Measurements from ENCODE around the gene PRPF38A.

PRPF38A gene

GRCh38 chr1:52435211-52435610 is 30.8 kb downstream of the PRPF38A start:
- TF ChIP-seq CTCF (IDR thresholded peaks at IDR 0.05; ENCODE audit: low read depth, low read length), result no peak
- no peak for DNase-seq (ENCODE audit: extremely low read depth, low read depth)

GRCh38 chr1:52435650-52436049 is 31.2 kb downstream of the PRPF38A start:
- no peak for TF ChIP-seq CTCF (IDR thresholded peaks at IDR 0.05; ENCODE audit: low read depth, low read length)

GRCh38 chr1:52436817-52437216 is 32.4 kb downstream of the PRPF38A start:
- no peak for DNase-seq (ENCODE audit: extremely low read depth, low read depth)
- no peak for TF ChIP-seq CTCF (IDR thresholded peaks at IDR 0.05; ENCODE audit: low read depth, low read length)

More at GRCh38 chr1:52435650-52436049, 31.2 kb downstream of the PRPF38A start:
- no peak for DNase-seq (ENCODE audit: extremely low read depth, low read depth)

- DNase-seq (ENCODE audit: extremely low read depth, low read depth), result no peak
Observed at GRCh38 chr1:52439976-52440375, 35.6 kb downstream of the PRPF38A start.

GRCh38 chr1:52444463-52444862 is 40.1 kb downstream of the PRPF38A start:
- DNase-seq (ENCODE audit: extremely low read depth, low read depth), result no peak
- TF ChIP-seq CTCF (IDR thresholded peaks at IDR 0.05; ENCODE audit: low read depth, low read length), result no peak

More at GRCh38 chr1:52439976-52440375, 35.6 kb downstream of the PRPF38A start:
- no peak for TF ChIP-seq CTCF (IDR thresholded peaks at IDR 0.05; ENCODE audit: low read depth, low read length)

- TF ChIP-seq CTCF (IDR thresholded peaks at IDR 0.05; ENCODE audit: low read depth, low read length), result no peak
- DNase-seq (ENCODE audit: extremely low read depth, low read depth), result no peak
Observed at GRCh38 chr1:52454127-52454526, 49.7 kb downstream of the PRPF38A start.

GRCh38 chr1:52454779-52455178 is 50.4 kb downstream of the PRPF38A start:
- DNase-seq (ENCODE audit: extremely low read depth, low read depth), result no peak
- TF ChIP-seq CTCF (IDR thresholded peaks at IDR 0.05; ENCODE audit: low read depth, low read length), result no peak
